ENCODE measurements around the gene SMG6. TPM values are rescaled to one million over a fixed set of nuclear protein-coding genes. Genes with fewer than 3 reads are reported as not detected.

The SMG6 gene
- total and polyA plus RNA-seq, 7 experiments from 2014 or later, result 8.6 to 65.3 (median 52.7) TPM

DNA sequence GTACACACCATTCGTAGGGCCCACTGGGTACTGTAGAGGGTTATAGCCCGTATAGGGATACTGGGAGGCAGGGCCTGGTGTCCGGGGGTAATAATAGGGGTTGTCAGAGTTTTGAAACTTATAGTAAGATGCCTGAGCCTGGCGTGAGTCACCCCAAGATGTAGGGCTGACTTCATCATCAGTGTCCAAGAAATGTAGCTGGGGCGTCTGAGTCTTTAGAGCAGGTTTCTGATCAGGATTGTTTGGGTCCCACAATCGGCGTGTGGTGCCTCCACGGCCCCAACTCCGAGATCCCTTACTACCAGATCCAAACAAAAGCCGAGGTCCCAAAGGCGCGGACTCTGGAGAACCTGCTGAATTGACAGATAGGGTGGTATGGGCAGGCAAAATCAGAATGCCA is 4.4 kb downstream of the SMG6 start:
- Mint-ChIP-seq H3K4me1 (peaks cover 33 to 78% (median 64%) of the 10 kb centered on the region in 7 donors), H3K27ac (no peak overlapping the region), H3K4me3 (no peak overlapping the region), H3K36me3 (peaks cover 32 to 50% (median 36%) of the 10 kb centered on the region in 5 donors), H3K27me3 (no peaks in the 10 kb centered on the region), H3K9me3 (no peaks in the 10 kb centered on the region)
- peaks cover 5 to 59% (median 13%) of the 10 kb centered on the region in 3 experiments for H3K36me3 ChIP-seq (ENCODE audit: control insufficient read depth in 2 of 3, insufficient read depth in 3 of 3, low read length in 3 of 3)
- H3K27ac ChIP-seq (ENCODE audit: low read depth, low read length), result no peak overlapping the region
- no peaks in the 10 kb centered on the region for H3K27me3 ChIP-seq (ENCODE audit: control insufficient read depth in 2 of 2, insufficient read depth in 2 of 2, low read length in 2 of 2)
- intact Hi-C loops (cut with micrococcal nuclease), result no loop called here
- no peak overlapping the region for H3K4me3 ChIP-seq (ENCODE audit: low read length)
- H3K9me3 ChIP-seq (ENCODE audit: control insufficient read depth in 2 of 3, low read length in 3 of 3), result no peaks in the 10 kb centered on the region
- peaks cover 9 to 13% of the 10 kb centered on the region in 2 donors for H3K4me1 ChIP-seq (ENCODE audit: control insufficient read depth in 2 of 2, insufficient read depth in 2 of 2, low read length in 2 of 2)
- DNase-seq (no peak), ATAC-seq (no peak)
- ChIA-PET POLR2A (interaction anchor here (1.2 kb wide), 1 partner anchor 37 kb away, joined by 4 read pairs; the partner anchor contains the start of gene TSR1), CTCF (no interaction called here)

GRCh38 chr17:2297023-2297422 is 6.6 kb downstream of the SMG6 start:
- Histone ChIP-seq H3K4me3 (ENCODE audit: low read length) (no peak overlapping the region), H3K36me3 (ENCODE audit: control insufficient read depth in 2 of 3, insufficient read depth in 3 of 3, low read length in 3 of 3) (peaks cover 11 to 72% (median 20%) of the 10 kb centered on the region in 3 experiments), H3K9me3 (ENCODE audit: control insufficient read depth in 2 of 3, low read length in 3 of 3) (no peaks in the 10 kb centered on the region), H3K27ac (ENCODE audit: low read depth, low read length) (no peak overlapping the region), H3K4me1 (ENCODE audit: control insufficient read depth in 2 of 2, insufficient read depth in 2 of 2, low read length in 2 of 2) (peaks cover under 1 to 4% of the 10 kb centered on the region in 2 donors), H3K27me3 (ENCODE audit: control insufficient read depth in 2 of 2, insufficient read depth in 2 of 2, low read length in 2 of 2) (no peaks in the 10 kb centered on the region)
- H3K4me3 Mint-ChIP-seq, result no peak overlapping the region
- DNase-seq (no peak), ATAC-seq (no peak)
- H3K27ac Mint-ChIP-seq, result peak overlapping the region in 1 of 9 donors; percentile 16
- ChIA-PET POLR2A (interaction anchor here (0.7 kb wide), 2 partner anchors 34 to 77 kb away, joined by 3 read pairs; no protein-coding TSS in a partner anchor), CTCF (interaction anchor here (1.7 kb wide), 1 partner anchor 239 kb away, joined by 4 read pairs; no protein-coding TSS in a partner anchor)
- H3K9me3 Mint-ChIP-seq, result no peaks in the 10 kb centered on the region
- peaks cover 25 to 74% (median 64%) of the 10 kb centered on the region in 7 donors for H3K4me1 Mint-ChIP-seq
- H3K36me3 Mint-ChIP-seq, result peaks cover 40 to 62% (median 43%) of the 10 kb centered on the region in 5 donors
- intact Hi-C loops (cut with micrococcal nuclease), result no loop called here
- H3K27me3 Mint-ChIP-seq, result no peaks in the 10 kb centered on the region

DNA sequence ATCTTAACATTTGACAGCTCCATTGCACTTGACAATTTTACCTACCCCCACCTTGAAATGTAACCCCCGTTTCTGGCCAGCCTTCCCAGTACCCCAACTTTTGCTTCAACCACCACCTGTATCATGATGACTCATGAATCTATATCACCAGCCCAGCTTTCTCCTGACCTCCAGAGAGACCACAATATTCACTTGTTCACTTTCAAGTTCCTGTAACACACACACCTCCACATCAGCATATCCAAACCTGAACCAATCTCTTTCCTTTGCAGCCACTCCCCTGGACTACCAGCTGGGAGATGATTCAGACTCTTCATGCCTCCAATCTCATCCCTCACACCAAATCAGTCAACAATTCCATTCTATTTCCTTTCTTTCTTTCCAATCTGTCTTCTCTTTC is 8.0 kb downstream of the SMG6 start:
- peaks cover 11 to 85% (median 23%) of the 10 kb centered on the region in 3 experiments for H3K36me3 ChIP-seq (ENCODE audit: control insufficient read depth in 2 of 3, insufficient read depth in 3 of 3, low read length in 3 of 3)
- no peaks in the 10 kb centered on the region for H3K9me3 ChIP-seq (ENCODE audit: control insufficient read depth in 2 of 3, low read length in 3 of 3)
- no peak overlapping the region for H3K27ac ChIP-seq (ENCODE audit: low read depth, low read length)
- H3K4me3 ChIP-seq (ENCODE audit: low read length), result no peak overlapping the region
- ChIA-PET CTCF (interaction anchor here (0.9 kb wide), 1 partner anchor 12 kb away, joined by 3 read pairs; no protein-coding TSS in a partner anchor), POLR2A (no interaction called here)
- peak overlapping the region in 6 of 9 donors; percentile 2 to 65 (median 38) for H3K27ac Mint-ChIP-seq
- peaks cover 21 to 60% (median 53%) of the 10 kb centered on the region in 7 donors for H3K4me1 Mint-ChIP-seq
- H3K27me3 Mint-ChIP-seq, result no peaks in the 10 kb centered on the region
- ATAC-seq, result no peak
- intact Hi-C loops (cut with micrococcal nuclease), result no loop called here
- H3K4me3 Mint-ChIP-seq, result peak overlapping the region in 2 of 10 donors; percentile 6
- H3K9me3 Mint-ChIP-seq, result no peaks in the 10 kb centered on the region
- H3K36me3 Mint-ChIP-seq, result peaks cover 47 to 72% (median 52%) of the 10 kb centered on the region in 5 donors
- DNase-seq, result no peak
- H3K27me3 ChIP-seq (ENCODE audit: control insufficient read depth in 2 of 2, insufficient read depth in 2 of 2, low read length in 2 of 2), result no peaks in the 10 kb centered on the region
- no peaks in the 10 kb centered on the region for H3K4me1 ChIP-seq (ENCODE audit: control insufficient read depth in 2 of 2, insufficient read depth in 2 of 2, low read length in 2 of 2)

DNA sequence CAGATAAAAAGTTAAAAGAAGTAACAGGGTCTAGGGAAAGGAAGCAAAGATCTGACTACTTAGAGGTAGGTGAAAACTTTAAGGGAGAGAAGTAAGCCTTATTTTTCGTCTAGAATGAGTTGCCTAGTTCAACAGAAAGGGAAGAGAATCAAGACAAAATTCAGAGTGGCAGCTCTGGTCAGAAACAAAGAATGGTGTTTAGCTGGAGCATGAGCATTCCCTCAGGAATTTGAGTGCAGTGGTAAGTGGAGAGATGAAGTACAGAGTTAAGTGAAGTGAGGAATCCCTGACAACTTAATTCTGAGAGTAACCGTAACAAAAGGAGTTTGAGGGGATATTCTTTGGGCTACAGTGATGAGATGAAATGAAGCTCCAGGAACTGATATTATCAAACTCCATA is 11.5 kb downstream of the SMG6 start:
- no peaks in the 10 kb centered on the region for H3K4me1 ChIP-seq (ENCODE audit: control insufficient read depth in 2 of 2, insufficient read depth in 2 of 2, low read length in 2 of 2)
- DNase-seq, result no peak
- Mint-ChIP-seq H3K4me3 (no peak overlapping the region), H3K27me3 (no peaks in the 10 kb centered on the region), H3K27ac (peak overlapping the region in 3 of 9 donors; percentile 1 to 47 (median 3)), H3K4me1 (peaks cover 16 to 30% (median 28%) of the 10 kb centered on the region in 7 donors), H3K9me3 (no peaks in the 10 kb centered on the region), H3K36me3 (peaks cover 32 to 65% (median 53%) of the 10 kb centered on the region in 5 donors)
- ChIA-PET POLR2A (interaction anchor here (0.7 to 1.2 kb wide), 2 partner anchors 10 to 11 kb away, joined by 3 to 5 read pairs; partner anchors contain the start of genes SMG6 and SRR), CTCF (interaction anchor here (1.0 to 1.5 kb wide), 2 partner anchors 9 to 47 kb away, joined by 5 to 8 read pairs; no protein-coding TSS in a partner anchor)
- H3K36me3 ChIP-seq (ENCODE audit: control insufficient read depth in 2 of 3, insufficient read depth in 3 of 3, low read length in 3 of 3), result peaks cover 6 to 84% (median 25%) of the 10 kb centered on the region in 3 experiments
- intact Hi-C loops (cut with micrococcal nuclease), result no loop called here
- no peak overlapping the region for H3K27ac ChIP-seq (ENCODE audit: low read depth, low read length)
- no peaks in the 10 kb centered on the region for H3K27me3 ChIP-seq (ENCODE audit: control insufficient read depth in 2 of 2, insufficient read depth in 2 of 2, low read length in 2 of 2)
- H3K4me3 ChIP-seq (ENCODE audit: low read length), result no peak overlapping the region
- no peaks in the 10 kb centered on the region for H3K9me3 ChIP-seq (ENCODE audit: control insufficient read depth in 2 of 3, low read length in 3 of 3)
- no peak for ATAC-seq

- H3K36me3 ChIP-seq (ENCODE audit: control insufficient read depth in 2 of 3, insufficient read depth in 3 of 3, low read length in 3 of 3), result peaks cover 6 to 79% (median 16%) of the 10 kb centered on the region in 3 experiments
- ChIA-PET CTCF (interaction anchor here (1.1 kb wide), 1 partner anchor 45 kb away, joined by 3 read pairs; no protein-coding TSS in a partner anchor), POLR2A (no interaction called here)
- H3K4me1 ChIP-seq (ENCODE audit: control insufficient read depth in 2 of 2, insufficient read depth in 2 of 2, low read length in 2 of 2), result no peaks in the 10 kb centered on the region
- intact Hi-C loops (cut with micrococcal nuclease), result no loop called here
- no peaks in the 10 kb centered on the region for H3K27me3 Mint-ChIP-seq
- no peaks in the 10 kb centered on the region for H3K9me3 Mint-ChIP-seq
- H3K4me3 ChIP-seq (ENCODE audit: low read length), result no peak overlapping the region
- H3K27me3 ChIP-seq (ENCODE audit: control insufficient read depth in 2 of 2, insufficient read depth in 2 of 2, low read length in 2 of 2), result no peaks in the 10 kb centered on the region
- peaks cover 3 to 20% (median 11%) of the 10 kb centered on the region in 7 donors for H3K4me1 Mint-ChIP-seq
- H3K27ac ChIP-seq (ENCODE audit: low read depth, low read length), result no peak overlapping the region
- ATAC-seq (no peak), DNase-seq (no peak)
- peak overlapping the region in 1 of 9 donors; percentile 8 for H3K27ac Mint-ChIP-seq
- H3K36me3 Mint-ChIP-seq, result peaks cover 18 to 51% (median 41%) of the 10 kb centered on the region in 5 donors
- no peaks in the 10 kb centered on the region for H3K9me3 ChIP-seq (ENCODE audit: control insufficient read depth in 2 of 3, low read length in 3 of 3)
- no peak overlapping the region for H3K4me3 Mint-ChIP-seq
These were observed 13.6 kb downstream of the SMG6 start for GRCh38 chr17:2289878-2290478.

GRCh38 chr17:2283302-2283701 is 20.3 kb downstream of the SMG6 start:
- H3K27ac ChIP-seq (ENCODE audit: low read depth, low read length), result no peak overlapping the region
- ATAC-seq (no peak), DNase-seq (no peak)
- peaks cover 0 to 24% of the 10 kb centered on the region in 2 donors for H3K4me1 ChIP-seq (ENCODE audit: control insufficient read depth in 2 of 2, insufficient read depth in 2 of 2, low read length in 2 of 2)
- no peaks in the 10 kb centered on the region for H3K27me3 ChIP-seq (ENCODE audit: control insufficient read depth in 2 of 2, insufficient read depth in 2 of 2, low read length in 2 of 2)
- ChIA-PET CTCF (interaction anchor here (0.5 to 6.4 kb wide), 15 partner anchors 9 to 229 kb away, joined by 3 to 90 read pairs (median 4); partner anchors contain the start of gene HIC1), POLR2A (interaction anchor here (0.7 to 4.9 kb wide), 9 partner anchors 16 to 1026 kb away, joined by 3 to 30 read pairs (median 7); partner anchors contain the start of genes HIC1, SMG6 and SRR)
- intact Hi-C loops (cut with micrococcal nuclease), result no loop called here
- peaks cover 11 to 62% (median 15%) of the 10 kb centered on the region in 3 experiments for H3K36me3 ChIP-seq (ENCODE audit: control insufficient read depth in 2 of 3, insufficient read depth in 3 of 3, low read length in 3 of 3)
- Mint-ChIP-seq H3K9me3 (no peaks in the 10 kb centered on the region), H3K4me1 (peaks cover 21 to 52% (median 35%) of the 10 kb centered on the region in 7 donors), H3K36me3 (peaks cover 8 to 55% (median 41%) of the 10 kb centered on the region in 5 donors), H3K4me3 (no peak overlapping the region), H3K27ac (peak overlapping the region in 4 of 9 donors; percentile 28 to 69 (median 38)), H3K27me3 (no peaks in the 10 kb centered on the region)
- H3K9me3 ChIP-seq (ENCODE audit: control insufficient read depth in 2 of 3, low read length in 3 of 3), result no peaks in the 10 kb centered on the region
- no peak overlapping the region for H3K4me3 ChIP-seq (ENCODE audit: low read length)
